Kidney epithelial cell (primary cell): ENCODE measurements around the gene SLC2A14. TPM values are rescaled to one million over a fixed set of nuclear protein-coding genes. Genes with fewer than 3 reads are reported as not detected.
"Not testable (repeated sequence)": the region's sequence is repeated elsewhere in the genome, so short reads cannot be mapped to it uniquely, and the experiment has no call there.

Source experiments
- DNase-seq: peaks from one replicate; pipeline ENCODE4 v3.0.0-alpha.2; 2010; ENCODE audit warnings: low read depth
- H3K27me3 ChIP-seq: 2 replicates; pipeline ENCODE4 v1.6.0; 2011; ENCODE audit warnings: low read length; ENCODE audit not compliant: control insufficient read depth, insufficient read depth
- H3K36me3 ChIP-seq: 2 replicates; pipeline ENCODE4 v1.5.1; 2011; ENCODE audit warnings: low read length; ENCODE audit not compliant: control insufficient read depth, insufficient read depth
- H3K4me3 ChIP-seq: 2 replicates; pipeline ENCODE4 v1.5.1; 2011; ENCODE audit warnings: low read depth, mild to moderate bottlenecking, control low read depth, low read length
- CTCF ChIP-seq: IDR thresholded peaks from 2 replicates; pipeline ENCODE4 v1.5.1; 2011; ENCODE audit warnings: mild to moderate bottlenecking, moderate library complexity, low read length, control low read depth, inconsistent platforms; ENCODE audit not compliant: insufficient read depth, poor library complexity, severe bottlenecking
- total RNA-seq: library from RNA; depleted of rRNA; stranded (reverse); fragments of >200 nt; gene quantifications from 2 replicates; pipeline ENCODE4 v1.2.3, GENCODE V29; 2015

SLC2A14 gene
- total RNA-seq, 1 donor from 2014 or later = not detected

GRCh38 chr12:7853557-7853956 is 19.2 kb downstream of the SLC2A14 start:
- no peak overlapping the region for H3K4me3 ChIP-seq
- no peaks in the 10 kb centered on the region for H3K36me3 ChIP-seq
- H3K27me3 ChIP-seq = no peaks in the 10 kb centered on the region
- TF ChIP-seq CTCF = no peak
- DNase-seq = no peak

- not testable (repeated sequence) for H3K27me3 ChIP-seq, H3K4me3 ChIP-seq, DNase-seq, H3K36me3 ChIP-seq
Measured at GRCh38 chr12:7851622-7852081, 21.1 kb downstream of the SLC2A14 start.

- H3K4me3 ChIP-seq, H3K36me3 ChIP-seq, DNase-seq, H3K27me3 ChIP-seq: not testable (repeated sequence)
Measured at GRCh38 chr12:7850099-7850498, 22.6 kb downstream of the SLC2A14 start.

- H3K36me3 ChIP-seq, DNase-seq, H3K27me3 ChIP-seq, H3K4me3 ChIP-seq: not testable (repeated sequence)
Measured at GRCh38 chr12:7848098-7848422, 24.7 kb downstream of the SLC2A14 start.

- not testable (repeated sequence) for H3K36me3 ChIP-seq, DNase-seq, H3K4me3 ChIP-seq, H3K27me3 ChIP-seq
Measured at GRCh38 chr12:7847226-7848097, 25.3 kb downstream of the SLC2A14 start.

GRCh38 chr12:7844116-7844515 is 28.6 kb downstream of the SLC2A14 start:
- Histone ChIP-seq H3K27me3 (no peaks in the 10 kb centered on the region), H3K4me3 (no peak overlapping the region), H3K36me3 (no peaks in the 10 kb centered on the region)
- DNase-seq = no peak
- TF ChIP-seq CTCF = no peak

GRCh38 chr12:7843583-7843982 is 29.1 kb downstream of the SLC2A14 start:
- not testable (repeated sequence) for H3K27me3 ChIP-seq, H3K4me3 ChIP-seq, DNase-seq, H3K36me3 ChIP-seq

GRCh38 chr12:7843149-7843548 is 29.6 kb downstream of the SLC2A14 start:
- not testable (repeated sequence) for DNase-seq, H3K4me3 ChIP-seq

GRCh38 chr12:7842444-7842843 is 30.3 kb downstream of the SLC2A14 start:
- DNase-seq, H3K27me3 ChIP-seq, H3K36me3 ChIP-seq, H3K4me3 ChIP-seq: not testable (repeated sequence)

More at GRCh38 chr12:7843149-7843548, 29.6 kb downstream of the SLC2A14 start:
- not testable (repeated sequence) for H3K27me3 ChIP-seq, H3K36me3 ChIP-seq

GRCh38 chr12:7839848-7840247 is 32.9 kb downstream of the SLC2A14 start:
- H3K27me3 ChIP-seq, H3K4me3 ChIP-seq, H3K36me3 ChIP-seq, DNase-seq: not testable (repeated sequence)

GRCh38 chr12:7839226-7839625 is 33.5 kb downstream of the SLC2A14 start:
- not testable (repeated sequence) for H3K4me3 ChIP-seq, H3K27me3 ChIP-seq, H3K36me3 ChIP-seq, DNase-seq
